ENCODE results near the gene PROSER3. TPM values are rescaled to one million over a fixed set of nuclear protein-coding genes. Genes with fewer than 3 reads are reported as not detected.

Gene PROSER3
- total and polyA plus RNA-seq, 2 of the 13 experiments (the other 11 are each of a cell fraction or from before 2014, with no cell fraction given): 5.1 to 5.7 TPM

DNA sequence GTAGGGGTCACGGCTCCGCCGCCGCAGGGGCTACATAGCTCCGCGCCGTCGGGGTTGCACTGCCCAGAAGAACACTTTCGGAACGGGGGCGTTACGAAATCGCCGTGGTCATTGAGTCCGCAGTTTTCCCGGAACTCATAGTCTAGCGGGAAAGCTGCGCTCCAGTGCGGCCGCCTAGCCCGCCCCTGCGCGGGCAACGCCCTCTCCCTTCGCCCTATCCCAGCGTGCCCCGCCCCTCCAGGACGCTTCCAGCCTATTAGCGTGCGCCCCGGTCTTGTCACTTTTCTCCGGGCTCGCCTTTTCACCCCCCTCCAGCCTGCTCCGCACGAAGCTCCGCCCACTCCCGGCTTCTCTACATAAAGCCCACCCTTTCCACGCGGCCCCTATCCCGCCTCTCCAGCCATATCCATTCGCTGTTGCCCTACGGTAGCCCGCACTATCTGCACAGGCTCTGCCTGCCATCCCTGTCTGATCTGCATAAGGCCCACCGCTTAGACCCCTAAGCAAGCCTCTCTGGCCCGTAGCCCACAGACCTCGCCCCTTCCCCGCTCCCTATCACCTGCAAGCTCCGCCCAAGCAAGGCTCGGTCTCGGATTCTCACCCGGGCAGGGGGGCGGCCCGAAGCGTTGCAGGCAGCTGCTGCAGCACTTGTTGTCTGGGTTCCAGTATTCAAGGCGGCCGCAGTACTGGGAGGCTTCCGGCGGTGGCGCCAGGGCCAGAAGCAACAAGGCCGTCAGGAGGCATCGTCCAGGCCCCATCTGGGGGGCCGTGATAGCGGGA, 17.4 kb upstream of the PROSER3 start (continued):
- TF ChIP-seq NFKB2 (CRISPR knock-in tag; IDR thresholded peaks at IDR 0.05; ENCODE audit: borderline replicate concordance) (no peak), TCF7 (IDR thresholded peaks at IDR 0.05; ENCODE audit: low read depth) (no peak), MTA3 (CRISPR knock-in tag; IDR thresholded peaks at IDR 0.05) (no peak), ZNF20 (CRISPR knock-in tag; IDR thresholded peaks at IDR 0.05) (no peak), ZNF850 (CRISPR knock-in tag; conservative IDR thresholded peaks at IDR 0.05) (no peak), ZBTB8A (CRISPR knock-in tag; IDR thresholded peaks at IDR 0.05; ENCODE audit: borderline replicate concordance, low read depth) (no peak), POLR2AphosphoS2 (IDR thresholded peaks at IDR 0.05; ENCODE audit: low read depth, low read length) (no peak), RORA (CRISPR knock-in tag; IDR thresholded peaks at IDR 0.05) (no peak), FOSL1 (CRISPR knock-in tag; IDR thresholded peaks at IDR 0.05; ENCODE audit: borderline replicate concordance) (no peak), ZKSCAN5 (CRISPR knock-in tag; IDR thresholded peaks at IDR 0.05) (no peak), ZSCAN30 (CRISPR knock-in tag; IDR thresholded peaks at IDR 0.05) (no peak), ZNF780A (CRISPR knock-in tag; IDR thresholded peaks at IDR 0.05) (no peak), ZNF772 (CRISPR knock-in tag; IDR thresholded peaks at IDR 0.05) (no peak; the same call in 1 of the 2 replicates), GTF3A (CRISPR knock-in tag; conservative IDR thresholded peaks at IDR 0.05) (no peak), ZNF672 (CRISPR knock-in tag; IDR thresholded peaks at IDR 0.05) (no peak), CENPX (CRISPR knock-in tag; IDR thresholded peaks at IDR 0.05) (no peak)
- TF ChIP-seq, protein P1, sequence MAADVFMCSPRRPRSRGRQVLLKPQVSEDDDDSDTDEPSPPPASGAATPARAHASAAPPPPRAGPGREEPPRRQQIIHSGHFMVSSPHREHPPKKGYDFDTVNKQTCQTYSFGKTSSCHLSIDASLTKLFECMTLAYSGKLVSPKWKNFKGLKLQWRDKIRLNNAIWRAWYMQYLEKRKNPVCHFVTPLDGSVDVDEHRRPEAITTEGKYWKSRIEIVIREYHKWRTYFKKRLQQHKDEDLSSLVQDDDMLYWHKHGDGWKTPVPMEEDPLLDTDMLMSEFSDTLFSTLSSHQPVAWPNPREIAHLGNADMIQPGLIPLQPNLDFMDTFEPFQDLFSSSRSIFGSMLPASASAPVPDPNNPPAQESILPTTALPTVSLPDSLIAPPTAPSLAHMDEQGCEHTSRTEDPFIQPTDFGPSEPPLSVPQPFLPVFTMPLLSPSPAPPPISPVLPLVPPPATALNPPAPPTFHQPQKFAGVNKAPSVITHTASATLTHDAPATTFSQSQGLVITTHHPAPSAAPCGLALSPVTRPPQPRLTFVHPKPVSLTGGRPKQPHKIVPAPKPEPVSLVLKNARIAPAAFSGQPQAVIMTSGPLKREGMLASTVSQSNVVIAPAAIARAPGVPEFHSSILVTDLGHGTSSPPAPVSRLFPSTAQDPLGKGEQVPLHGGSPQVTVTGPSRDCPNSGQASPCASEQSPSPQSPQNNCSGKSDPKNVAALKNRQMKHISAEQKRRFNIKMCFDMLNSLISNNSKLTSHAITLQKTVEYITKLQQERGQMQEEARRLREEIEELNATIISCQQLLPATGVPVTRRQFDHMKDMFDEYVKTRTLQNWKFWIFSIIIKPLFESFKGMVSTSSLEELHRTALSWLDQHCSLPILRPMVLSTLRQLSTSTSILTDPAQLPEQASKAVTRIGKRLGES (CRISPR knock-in tag; IDR thresholded peaks at IDR 0.05; ENCODE audit: borderline replicate concordance): no peak
- TF ChIP-seq, protein P2, sequence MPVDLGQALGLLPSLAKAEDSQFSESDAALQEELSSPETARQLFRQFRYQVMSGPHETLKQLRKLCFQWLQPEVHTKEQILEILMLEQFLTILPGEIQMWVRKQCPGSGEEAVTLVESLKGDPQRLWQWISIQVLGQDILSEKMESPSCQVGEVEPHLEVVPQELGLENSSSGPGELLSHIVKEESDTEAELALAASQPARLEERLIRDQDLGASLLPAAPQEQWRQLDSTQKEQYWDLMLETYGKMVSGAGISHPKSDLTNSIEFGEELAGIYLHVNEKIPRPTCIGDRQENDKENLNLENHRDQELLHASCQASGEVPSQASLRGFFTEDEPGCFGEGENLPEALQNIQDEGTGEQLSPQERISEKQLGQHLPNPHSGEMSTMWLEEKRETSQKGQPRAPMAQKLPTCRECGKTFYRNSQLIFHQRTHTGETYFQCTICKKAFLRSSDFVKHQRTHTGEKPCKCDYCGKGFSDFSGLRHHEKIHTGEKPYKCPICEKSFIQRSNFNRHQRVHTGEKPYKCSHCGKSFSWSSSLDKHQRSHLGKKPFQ (CRISPR knock-in tag; IDR thresholded peaks at IDR 0.05; ENCODE audit: insufficient replicate concordance): peak; percentile 85
- TF ChIP-seq, protein P3, sequence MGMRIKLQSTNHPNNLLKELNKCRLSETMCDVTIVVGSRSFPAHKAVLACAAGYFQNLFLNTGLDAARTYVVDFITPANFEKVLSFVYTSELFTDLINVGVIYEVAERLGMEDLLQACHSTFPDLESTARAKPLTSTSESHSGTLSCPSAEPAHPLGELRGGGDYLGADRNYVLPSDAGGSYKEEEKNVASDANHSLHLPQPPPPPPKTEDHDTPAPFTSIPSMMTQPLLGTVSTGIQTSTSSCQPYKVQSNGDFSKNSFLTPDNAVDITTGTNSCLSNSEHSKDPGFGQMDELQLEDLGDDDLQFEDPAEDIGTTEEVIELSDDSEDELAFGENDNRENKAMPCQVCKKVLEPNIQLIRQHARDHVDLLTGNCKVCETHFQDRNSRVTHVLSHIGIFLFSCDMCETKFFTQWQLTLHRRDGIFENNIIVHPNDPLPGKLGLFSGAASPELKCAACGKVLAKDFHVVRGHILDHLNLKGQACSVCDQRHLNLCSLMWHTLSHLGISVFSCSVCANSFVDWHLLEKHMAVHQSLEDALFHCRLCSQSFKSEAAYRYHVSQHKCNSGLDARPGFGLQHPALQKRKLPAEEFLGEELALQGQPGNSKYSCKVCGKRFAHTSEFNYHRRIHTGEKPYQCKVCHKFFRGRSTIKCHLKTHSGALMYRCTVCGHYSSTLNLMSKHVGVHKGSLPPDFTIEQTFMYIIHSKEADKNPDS (CRISPR knock-in tag; IDR thresholded peaks at IDR 0.05): no peak
- TF ChIP-seq, protein P4, sequence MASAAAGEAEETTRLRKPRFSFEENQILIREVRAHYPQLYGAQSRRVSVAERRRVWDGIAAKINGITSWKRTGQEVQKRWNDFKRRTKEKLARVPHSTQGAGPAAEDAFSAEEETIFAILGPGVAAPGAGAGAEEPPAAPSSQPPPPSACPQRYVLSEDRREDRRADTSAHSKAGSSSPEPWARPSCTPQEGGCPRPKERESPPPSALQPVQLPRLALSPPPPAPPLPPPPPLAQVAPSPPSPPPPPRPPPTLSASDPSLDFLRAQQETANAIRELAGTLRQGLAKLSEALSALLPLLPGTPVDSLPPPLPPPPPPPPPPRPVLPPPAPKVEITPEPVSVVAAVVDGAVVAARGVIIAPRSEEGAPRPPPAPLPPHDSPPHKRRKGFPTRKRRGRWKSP (CRISPR knock-in tag; IDR thresholded peaks at IDR 0.05): peak; percentile 88

Data from HepG2 (cell line).